T-cell (primary cell): Measurements from ENCODE around the gene HSPA4. TPM values are rescaled to one million over a fixed set of nuclear protein-coding genes. Genes with fewer than 3 reads are reported as not detected.
"Not testable (repeated sequence)": the region's sequence is repeated elsewhere in the genome, so short reads cannot be mapped to it uniquely, and the experiment has no call there.

Source experiments
- ATAC-seq, 4 experiments: fragments of 200-7000 bp in 3 of 4; fragments of 150-1000 bp in 1 of 4; cut with Tn5 transposase; replicated peaks in 1 of 4; 1 replicate in 3 of 4; 2 replicates in 1 of 4; pipeline ENCODE4 v1.10.0; 2021; ENCODE audit warnings: moderate library complexity in 3 of 4, mild to moderate bottlenecking in 2 of 4, moderate number of reproducible peaks in 1 of 4
- CTCF ChIA-PET, 2 donors: fragments of 300-600 bp; sonication (Branson Sonifier 250); formaldehyde crosslinking; loops; one replicate each; lab custom pipeline; 2022; ENCODE audit warnings: antibody characterized with exemption in 2 of 2; lab: Charles Lee
- POLR2A ChIA-PET, 2 donors: fragments of 300-600 bp; sonication (Branson Sonifier 250); formaldehyde crosslinking; loops; one replicate each; lab custom pipeline; 2022; ENCODE audit warnings: antibody characterized with exemption in 2 of 2; lab: Charles Lee
- DNase-seq, 35 experiments: peaks; one replicate each; pipeline versions ENCODE4 v3.0.0 to v3.0.0-alpha.2; 2013 to 2023
- H3K27ac ChIP-seq: one replicate; pipeline ENCODE4 v1.5.1; 2013; ENCODE audit warnings: low read length
- H3K27me3 ChIP-seq, 2 experiments: replicated peaks in 1 of 2; 1 replicate in 1 of 2; 2 replicates in 1 of 2; pipeline versions ENCODE4 v1.6.1 to v1.7.0; 2013; ENCODE audit warnings: low read length in 1 of 2, mixed read lengths in 1 of 2; ENCODE audit not compliant: control insufficient read depth in 2 of 2, insufficient read depth in 2 of 2; ENCODE audit errors: extremely low read depth in 1 of 2
- H3K36me3 ChIP-seq, 2 donors: 1 replicate in 1 of 2; 2 replicates in 1 of 2; pipeline versions ENCODE4 v1.6.1 to v1.7.0; 2013; ENCODE audit warnings: low read length in 1 of 2; ENCODE audit not compliant: control insufficient read depth in 2 of 2, insufficient read depth in 1 of 2; ENCODE audit errors: extremely low read depth in 1 of 2
- H3K4me1 ChIP-seq, 2 experiments: 1 replicate in 1 of 2; 2 replicates in 1 of 2; pipeline versions ENCODE4 v1.6.1 to v1.7.0; 2013; ENCODE audit warnings: low read length in 2 of 2, mixed read lengths in 1 of 2; ENCODE audit not compliant: insufficient read depth in 2 of 2, control insufficient read depth in 1 of 2; ENCODE audit errors: extremely low read depth in 1 of 2
- H3K4me3 ChIP-seq, 2 donors: 1 replicate in 1 of 2; 2 replicates in 1 of 2; pipeline versions ENCODE4 v1.5.1 to v1.7.0; 2013; ENCODE audit warnings: mild to moderate bottlenecking in 2 of 2, low read length in 1 of 2, moderate library complexity in 1 of 2; ENCODE audit not compliant: control insufficient read depth in 1 of 2; ENCODE audit errors: extremely low read depth in 1 of 2
- H3K9me3 ChIP-seq: 2 replicates; pipeline ENCODE4 v1.7.0; 2013
- H3K27ac Mint-ChIP-seq, 2 donors: one replicate each; pipeline ENCODE4 v1.8.0; 2020 to 2021; ENCODE audit warnings: mild to moderate bottlenecking in 2 of 2, mixed read lengths in 2 of 2
- H3K27me3 Mint-ChIP-seq, 2 donors: one replicate each; pipeline ENCODE4 v1.8.0; 2021 to 2022; ENCODE audit warnings: mixed read lengths in 2 of 2
- H3K36me3 Mint-ChIP-seq: one replicate; pipeline ENCODE4 v1.8.0; 2021; ENCODE audit warnings: mixed read lengths
- H3K4me1 Mint-ChIP-seq, 3 donors: one replicate each; pipeline ENCODE4 v1.8.0; 2020 to 2022; ENCODE audit warnings: mixed read lengths in 3 of 3, mild to moderate bottlenecking in 1 of 3
- H3K4me3 Mint-ChIP-seq, 3 donors: one replicate each; pipeline ENCODE4 v1.8.0; 2020 to 2022; ENCODE audit warnings: mild to moderate bottlenecking in 3 of 3, mixed read lengths in 3 of 3, moderate library complexity in 3 of 3
- H3K9me3 Mint-ChIP-seq, 3 donors: one replicate each; pipeline ENCODE4 v1.8.0; 2020 to 2022; ENCODE audit warnings: mixed read lengths in 3 of 3
- WGBS: methylation state at CpG from one replicate; pipeline ENCODE4 v1.1.5; 2013; ENCODE audit warnings: missing lambda C conversion rate; ENCODE audit not compliant: insufficient coverage; 5-methylcytosine and 5-hydroxymethylcytosine counted together
- total RNA-seq, 35 experiments: library from RNA in 6 of 35; stranded (reverse) in 6 of 35; fragments of 120-200 nt in 1 of 35; gene quantifications; one replicate each; pipeline versions ENCODE4 v1.2.1 to v1.2.4 and lab custom pipeline; 2013 to 2026

Gene HSPA4
- total RNA-seq, 5 donors from 2014 or later (not counting 1 experiment from before 2014, with no cell fraction given), result 47.0 to 55.3 (median 48.1) TPM

DNA sequence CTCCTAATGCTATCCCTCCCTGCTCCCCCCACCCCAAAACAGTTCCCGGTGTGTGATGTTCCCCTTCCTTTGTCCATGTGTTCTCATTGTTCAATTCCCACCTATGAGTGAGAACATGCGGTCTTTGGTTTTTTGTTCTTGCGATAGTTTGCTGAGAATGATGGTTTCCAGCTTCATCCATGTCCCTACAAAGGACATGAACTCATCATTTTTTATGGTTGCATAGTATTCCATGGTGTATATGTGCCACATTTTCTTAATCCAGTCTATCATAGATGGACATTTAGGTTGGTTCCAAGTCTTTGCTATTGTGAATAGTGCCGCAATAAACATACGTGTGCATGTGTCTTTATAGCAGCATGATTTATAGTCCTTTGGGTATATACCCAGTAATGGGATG is 81.4 kb downstream of the HSPA4 start:
- H3K4me3 ChIP-seq, H3K9me3 ChIP-seq, H3K36me3 Mint-ChIP-seq, H3K27me3 ChIP-seq, POLR2A ChIA-PET, H3K27ac Mint-ChIP-seq, H3K4me1 ChIP-seq, H3K27me3 Mint-ChIP-seq, H3K9me3 Mint-ChIP-seq, ATAC-seq, H3K36me3 ChIP-seq, CTCF ChIA-PET, DNase-seq, H3K27ac ChIP-seq, H3K4me1 Mint-ChIP-seq, H3K4me3 Mint-ChIP-seq: not testable (repeated sequence)
- WGBS, result no CpG with 5 or more reads among the region's 5 CpGs

DNA sequence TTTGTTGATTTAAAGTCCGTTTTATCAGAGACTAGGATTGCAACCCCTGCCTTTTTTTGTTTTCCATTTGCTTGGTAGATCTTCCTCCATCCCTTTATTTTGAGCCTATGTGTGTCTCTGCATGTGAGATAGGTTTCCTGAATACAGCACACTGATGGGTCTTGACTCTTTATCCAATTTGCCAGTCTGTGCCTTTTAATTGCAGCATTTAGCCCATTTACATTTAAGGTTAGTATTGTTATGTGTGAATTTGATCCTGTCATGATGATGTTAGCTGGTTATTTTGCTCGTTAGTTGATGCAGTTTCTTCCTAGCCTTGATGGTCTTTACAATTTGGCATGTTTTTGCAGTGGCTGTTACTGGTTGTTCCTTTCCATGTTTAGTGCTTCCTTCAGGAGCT is 85.1 kb downstream of the HSPA4 start:
- H3K4me1 Mint-ChIP-seq, H3K27ac Mint-ChIP-seq, CTCF ChIA-PET, H3K36me3 Mint-ChIP-seq, H3K36me3 ChIP-seq, H3K9me3 Mint-ChIP-seq, H3K4me3 Mint-ChIP-seq, DNase-seq, H3K9me3 ChIP-seq, ATAC-seq, H3K4me3 ChIP-seq, H3K4me1 ChIP-seq, H3K27ac ChIP-seq: not testable (repeated sequence)
- no CpG with 5 or more reads among the region's 2 CpGs for WGBS
- H3K27me3 Mint-ChIP-seq, result peaks cover 3 to 17% of the 10 kb centered on the region in 2 donors
- H3K27me3 ChIP-seq, result peaks cover 0 to 15% of the 10 kb centered on the region in 2 experiments
- POLR2A ChIA-PET, result interaction anchor here in 1 of 2 donors (0.7 kb wide), 1 partner anchor 210 kb away, joined by 4 read pairs; no protein-coding TSS in a partner anchor

GRCh38 chr5:133140311-133140710 is 88.5 kb downstream of the HSPA4 start:
- Histone ChIP-seq H3K4me3 (no peak overlapping the region), H3K36me3 (no peaks in the 10 kb centered on the region), H3K27ac (no peak overlapping the region), H3K27me3 (peaks cover 0 to 25% of the 10 kb centered on the region in 2 experiments), H3K9me3 (no peaks in the 10 kb centered on the region), H3K4me1 (no peaks in the 10 kb centered on the region)
- Mint-ChIP-seq H3K4me1 (no peaks in the 10 kb centered on the region), H3K27me3 (peaks cover 3 to 18% of the 10 kb centered on the region in 2 donors), H3K9me3 (peaks cover 3 to 13% (median 12%) of the 10 kb centered on the region in 3 donors), H3K27ac (no peak overlapping the region), H3K4me3 (no peak overlapping the region), H3K36me3 (no peaks in the 10 kb centered on the region)
- CTCF ChIA-PET, result no interaction called here
- DNase-seq (no peak), ATAC-seq (no peak)
- WGBS, result 94% methylated on average over 4 of the region's 7 CpGs
- POLR2A ChIA-PET, result interaction anchor here in 1 of 2 donors (0.7 kb wide), 2 partner anchors 134 to 276 kb away, joined by 5 read pairs; no protein-coding TSS in a partner anchor

- Mint-ChIP-seq H3K4me3 (no peak overlapping the region), H3K27me3 (peaks cover 3 to 17% of the 10 kb centered on the region in 2 donors), H3K9me3 (peaks cover 3 to 11% (median 8%) of the 10 kb centered on the region in 3 donors), H3K36me3 (no peaks in the 10 kb centered on the region), H3K4me1 (no peaks in the 10 kb centered on the region), H3K27ac (no peak overlapping the region)
- Histone ChIP-seq H3K27me3 (peaks cover 0 to 25% of the 10 kb centered on the region in 2 experiments), H3K36me3 (no peaks in the 10 kb centered on the region), H3K4me1 (no peaks in the 10 kb centered on the region), H3K27ac (no peak overlapping the region), H3K9me3 (no peaks in the 10 kb centered on the region), H3K4me3 (no peak overlapping the region)
- DNase-seq (no peak), ATAC-seq (no peak)
- ChIA-PET CTCF (no interaction called here), POLR2A (no interaction called here)
- no CpG with 5 or more reads among the region's 3 CpGs for WGBS
These were observed 89.9 kb downstream of the HSPA4 start for GRCh38 chr5:133141746-133142145.

- Histone ChIP-seq H3K36me3 (no peaks in the 10 kb centered on the region), H3K4me1 (peaks cover 3 to 8% of the 10 kb centered on the region in 2 experiments), H3K4me3 (no peak overlapping the region), H3K9me3 (no peaks in the 10 kb centered on the region), H3K27me3 (peaks cover 0 to 25% of the 10 kb centered on the region in 2 experiments), H3K27ac (no peak overlapping the region)
- H3K36me3 Mint-ChIP-seq, result no peaks in the 10 kb centered on the region
- ChIA-PET CTCF (no interaction called here), POLR2A (no interaction called here)
- DNase-seq (no peak), ATAC-seq (no peak)
- peaks cover 3 to 7% (median 4%) of the 10 kb centered on the region in 3 donors for H3K4me1 Mint-ChIP-seq
- H3K27ac Mint-ChIP-seq, result no peak overlapping the region
- WGBS, result 85% methylated on average over 4 of the region's 6 CpGs
- H3K9me3 Mint-ChIP-seq, result peaks cover 3 to 10% (median 8%) of the 10 kb centered on the region in 3 donors
- no peak overlapping the region for H3K4me3 Mint-ChIP-seq
- H3K27me3 Mint-ChIP-seq, result peaks cover 3 to 17% of the 10 kb centered on the region in 2 donors
These were observed 91.0 kb downstream of the HSPA4 start for GRCh38 chr5:133142782-133143181.

- Histone ChIP-seq H3K4me3 (no peak overlapping the region), H3K27ac (no peak overlapping the region), H3K9me3 (no peaks in the 10 kb centered on the region), H3K36me3 (no peaks in the 10 kb centered on the region), H3K4me1 (peaks cover 11 to 18% of the 10 kb centered on the region in 2 experiments), H3K27me3 (peaks cover 0 to 25% of the 10 kb centered on the region in 2 experiments)
- H3K36me3 Mint-ChIP-seq, result no peaks in the 10 kb centered on the region
- peaks cover 17 to 22% (median 20%) of the 10 kb centered on the region in 3 donors for H3K4me1 Mint-ChIP-seq
- ChIA-PET POLR2A (no interaction called here), CTCF (no interaction called here)
- DNase-seq (no peak), ATAC-seq (no peak)
- H3K27me3 Mint-ChIP-seq, result peaks cover 3 to 17% of the 10 kb centered on the region in 2 donors
- no peak overlapping the region for H3K4me3 Mint-ChIP-seq
- WGBS, result 67% methylated on average over 3 of the region's 4 CpGs
- H3K9me3 Mint-ChIP-seq, result peaks cover 3 to 10% (median 8%) of the 10 kb centered on the region in 3 donors
- no peak overlapping the region for H3K27ac Mint-ChIP-seq
These were observed 92.6 kb downstream of the HSPA4 start for GRCh38 chr5:133144245-133144981.
